HS-27A (cell line): Measurements from ENCODE around the gene PLAC8L1.

Experiments used
- DNase-seq: peaks from one replicate; pipeline ENCODE4 v3.0.0-alpha.2; 2012; ENCODE audit warnings: low read depth, missing footprints

Gene PLAC8L1

DNA sequence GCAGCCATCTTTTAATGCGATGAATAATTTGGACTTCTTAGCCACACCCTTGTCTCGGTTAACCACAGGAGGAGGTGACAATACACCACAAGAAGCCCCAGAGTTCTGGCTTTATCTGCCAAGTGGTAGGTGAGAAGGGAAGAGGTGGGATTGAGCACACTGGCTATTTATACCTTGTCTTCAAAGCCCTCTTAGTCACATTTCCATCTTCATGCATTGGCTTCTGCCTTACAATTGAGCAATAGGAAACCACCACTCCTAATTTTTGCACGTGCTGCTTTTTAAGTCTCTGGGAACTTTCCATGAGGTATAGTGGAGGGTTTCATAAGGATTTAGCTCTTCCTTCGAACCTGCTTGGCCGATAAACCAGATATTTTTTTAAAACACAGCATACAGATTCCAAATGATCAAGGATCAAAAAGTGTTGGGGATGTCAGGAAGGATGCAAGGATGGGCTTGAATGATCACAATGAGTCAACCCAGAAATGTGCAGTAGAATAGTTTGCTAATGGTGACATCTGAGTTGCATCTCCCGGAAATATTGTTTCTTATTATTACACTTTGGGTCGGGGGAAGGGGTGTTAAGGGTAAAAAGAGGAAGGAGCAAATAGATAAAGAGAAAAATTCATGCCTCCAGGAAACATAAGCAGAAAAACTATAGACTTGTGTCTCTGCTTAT is 25.5 kb downstream of the PLAC8L1 start:
- DNase-seq: no peak

DNA sequence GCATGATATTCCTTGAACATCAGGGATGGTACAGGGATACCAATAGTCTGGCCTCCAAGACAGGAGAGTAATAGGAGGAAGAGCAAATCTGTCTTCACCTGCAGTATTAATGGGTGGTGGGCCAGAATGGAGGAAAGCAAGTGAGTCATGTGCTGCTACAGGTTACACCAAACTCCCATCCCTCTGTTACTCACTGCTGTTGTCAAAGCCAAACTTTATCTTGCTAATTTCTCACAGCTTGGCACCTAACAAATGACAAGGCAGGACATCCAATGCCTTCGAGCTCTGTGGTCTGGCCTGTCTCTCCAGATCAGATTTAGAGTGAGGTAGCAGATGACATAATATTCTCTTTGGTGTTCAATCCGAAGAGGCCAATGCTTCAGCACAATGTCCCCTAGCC is 26.8 kb downstream of the PLAC8L1 start:
- DNase-seq: no peak

DNA sequence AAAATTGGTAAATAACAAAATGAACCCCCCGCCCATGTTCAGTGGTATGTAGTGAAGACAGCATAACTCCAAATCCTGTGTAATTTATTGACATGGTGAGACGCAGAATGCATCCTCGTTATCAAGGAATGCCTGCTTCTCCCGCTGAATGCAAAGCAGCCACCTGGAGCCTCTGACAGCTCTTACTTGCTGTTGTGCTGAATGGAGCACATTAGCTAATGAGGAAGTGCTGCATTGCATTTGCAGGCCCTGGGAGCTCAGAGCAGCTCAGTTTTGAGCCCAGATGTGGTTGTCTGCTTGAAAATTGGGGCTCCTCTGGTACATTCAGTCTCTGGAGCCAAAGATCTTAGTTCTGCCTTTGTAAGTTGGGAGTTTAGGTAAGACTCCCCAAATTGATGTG is 28.9 kb downstream of the PLAC8L1 start:
- no peak for DNase-seq

DNA sequence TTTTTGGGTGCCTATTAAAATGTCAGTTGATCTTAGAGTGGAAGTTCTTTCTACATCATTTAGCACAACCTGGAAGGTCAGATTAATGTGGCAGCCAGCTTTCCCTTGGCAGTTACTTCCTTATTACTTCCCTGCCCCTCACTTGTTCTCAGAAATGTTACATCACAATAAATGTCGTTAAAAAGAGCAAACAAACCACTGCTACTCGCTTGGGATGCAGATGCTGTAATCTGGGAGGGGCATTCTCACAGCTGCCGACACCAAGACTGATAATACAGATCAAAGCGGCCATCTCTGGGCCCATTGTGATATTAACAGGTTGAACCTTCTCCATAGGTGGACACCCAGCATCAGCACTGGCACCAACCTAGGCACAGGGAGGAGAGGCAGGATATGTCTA is 29.3 kb downstream of the PLAC8L1 start:
- no peak for DNase-seq

DNA sequence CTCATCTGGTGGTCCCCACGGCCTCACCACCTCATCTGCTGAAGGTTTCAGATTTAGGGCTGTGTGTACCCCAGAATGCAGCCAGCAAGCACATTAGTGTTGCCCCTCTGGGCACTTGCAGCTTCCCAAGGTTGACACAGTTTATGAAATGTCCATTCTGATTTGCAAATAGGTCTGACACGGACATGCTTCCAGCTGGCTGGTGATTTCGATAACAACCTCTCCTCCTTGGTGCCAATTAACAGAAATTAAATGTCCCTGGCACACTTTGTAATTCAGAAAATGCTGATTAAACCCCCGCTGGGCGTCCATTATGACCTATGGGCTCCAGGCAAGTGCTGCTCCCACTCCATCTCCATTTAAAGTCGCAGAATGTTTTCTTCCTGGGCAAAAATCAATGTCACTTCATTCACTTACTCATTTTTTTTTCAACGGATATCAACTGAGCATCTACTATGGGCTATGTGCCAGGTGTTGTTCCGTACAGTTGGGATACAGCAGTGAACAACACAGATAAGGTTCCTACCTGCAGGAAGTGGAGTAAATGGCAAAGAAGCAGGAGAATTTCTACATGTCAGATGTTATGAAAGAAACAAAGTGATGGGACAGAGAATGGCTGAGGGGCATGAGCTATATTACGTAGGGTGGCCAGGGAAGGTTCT is 32.0 kb downstream of the PLAC8L1 start:
- no peak for DNase-seq

DNA sequence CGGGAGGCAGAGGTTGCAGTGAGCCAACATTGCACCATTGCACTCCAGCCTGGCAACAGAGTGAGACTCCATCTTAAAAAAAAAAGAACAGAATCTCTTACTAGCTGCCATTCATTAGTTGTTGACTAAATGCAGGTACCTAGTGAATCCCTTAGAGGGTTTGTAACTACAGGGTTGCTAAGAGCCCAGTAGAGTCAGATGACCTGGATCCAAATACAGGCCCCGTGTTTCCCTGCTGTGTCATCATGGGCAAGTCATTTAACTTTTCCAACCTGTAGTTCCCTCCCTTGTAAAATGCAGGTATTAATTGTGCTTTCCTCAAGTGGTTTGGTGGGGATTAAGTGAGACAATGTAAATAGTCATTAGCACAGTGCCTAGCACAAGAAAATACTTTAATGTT is 32.8 kb downstream of the PLAC8L1 start:
- no peak for DNase-seq

DNA sequence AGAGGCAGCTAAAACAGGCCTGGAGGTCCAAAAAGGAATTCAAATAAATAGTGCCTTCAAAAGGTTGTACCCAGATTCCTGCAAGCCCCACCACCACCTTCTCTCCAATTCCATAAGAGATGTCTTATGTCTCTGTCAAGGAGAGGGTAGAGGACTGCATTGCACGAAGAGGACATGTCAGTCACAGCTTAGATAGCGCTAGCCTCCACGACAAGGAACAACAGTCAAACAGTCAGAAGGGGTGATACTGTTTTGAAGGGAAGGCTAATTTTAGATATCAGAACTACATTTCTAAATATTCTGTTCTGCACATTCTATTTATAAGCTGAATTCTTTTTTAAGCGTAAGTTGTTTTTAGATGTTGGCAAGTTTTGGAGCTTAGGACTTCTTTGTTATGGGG is 34.2 kb downstream of the PLAC8L1 start:
- DNase-seq: no peak

DNA sequence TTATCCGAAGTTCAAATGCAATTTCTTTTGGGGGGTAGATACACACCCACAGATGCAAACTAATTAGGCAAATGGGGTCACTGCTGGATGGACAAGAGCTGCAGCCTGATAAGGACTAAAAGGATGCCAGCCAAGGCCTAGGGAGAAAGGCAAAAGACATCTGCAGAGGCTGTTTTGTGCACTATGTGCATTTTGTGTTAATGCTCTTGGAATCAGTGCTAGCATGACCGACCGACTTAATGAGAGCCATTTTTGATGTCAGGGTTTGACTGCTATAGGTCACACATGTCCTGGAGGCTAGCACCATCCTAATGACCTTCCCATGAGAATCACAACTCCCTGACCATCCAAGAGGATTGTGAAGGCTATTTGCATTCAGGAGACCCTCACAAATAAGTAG is 34.6 kb downstream of the PLAC8L1 start:
- DNase-seq: no peak

DNA sequence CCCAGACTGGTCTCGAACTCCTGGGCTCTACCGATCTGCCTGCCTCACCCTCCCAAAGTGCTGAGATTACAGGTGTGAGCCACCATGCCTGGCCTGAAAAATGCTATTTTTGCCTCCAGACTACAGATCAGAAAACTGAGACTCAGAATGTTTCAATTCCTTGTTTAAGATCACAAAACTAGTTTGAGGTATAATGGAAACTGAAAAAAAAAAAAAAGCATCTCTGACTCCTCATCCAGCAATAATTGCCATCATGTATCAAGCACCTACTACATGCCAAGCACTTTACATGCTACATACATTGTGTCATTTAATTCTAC is 35.6 kb downstream of the PLAC8L1 start:
- DNase-seq: no peak

DNA sequence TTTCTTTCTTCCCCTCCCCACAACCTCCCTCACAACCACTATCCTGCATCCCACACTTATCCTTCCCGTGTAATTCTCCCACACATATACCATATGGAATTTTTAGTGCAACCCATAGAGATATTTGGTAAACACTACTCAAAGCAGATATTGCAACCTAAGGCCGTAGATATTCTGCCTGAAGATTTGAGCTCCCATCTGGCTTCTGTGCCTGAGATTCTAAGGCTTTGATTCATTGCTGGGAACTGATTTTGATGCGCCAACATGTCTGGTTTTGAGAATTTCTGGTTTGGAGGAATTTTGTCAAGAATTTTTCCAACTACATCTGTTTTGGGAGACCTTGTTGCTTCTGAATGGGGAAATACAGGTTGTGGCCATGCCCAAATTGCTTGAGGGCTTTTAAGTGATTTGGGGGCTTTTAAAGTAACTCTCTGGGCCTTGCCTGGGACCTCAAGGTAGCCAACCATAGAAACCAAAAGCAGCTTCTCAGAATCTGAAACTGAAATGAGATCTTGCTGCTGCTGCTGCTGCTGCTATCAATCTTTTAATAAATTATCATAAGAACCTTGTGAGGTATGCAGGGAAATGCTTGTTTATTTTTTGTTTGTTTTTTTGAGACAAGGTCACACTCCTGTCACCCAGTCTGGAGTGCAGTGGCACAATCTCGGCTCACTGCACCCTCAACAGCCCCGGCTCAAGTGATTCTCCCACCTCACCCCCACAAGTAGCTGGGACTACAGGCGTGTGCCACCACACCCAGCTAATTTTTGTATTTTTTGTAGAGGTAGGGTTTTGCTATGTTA is 36.2 kb downstream of the PLAC8L1 start:
- no peak for DNase-seq

DNA sequence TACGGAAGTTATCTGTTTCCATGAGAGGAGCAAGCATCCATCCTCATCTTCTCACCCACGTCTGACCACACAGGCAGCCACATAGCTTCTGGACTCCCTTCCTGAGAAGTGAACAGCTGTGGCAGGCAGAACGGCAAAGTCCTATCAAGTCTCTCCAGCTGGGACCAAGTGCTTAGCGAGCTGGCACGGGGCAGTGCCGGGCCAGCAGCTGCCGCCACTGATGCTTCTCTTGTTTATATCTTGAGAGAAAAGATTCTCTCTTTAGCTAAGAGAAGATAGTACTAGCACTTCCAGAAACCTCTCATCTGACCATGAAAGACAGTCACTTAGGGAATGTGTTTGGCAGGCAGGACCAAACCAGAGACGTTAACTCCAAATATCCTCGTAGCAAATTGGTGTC is 37.2 kb downstream of the PLAC8L1 start:
- no peak for DNase-seq

DNA sequence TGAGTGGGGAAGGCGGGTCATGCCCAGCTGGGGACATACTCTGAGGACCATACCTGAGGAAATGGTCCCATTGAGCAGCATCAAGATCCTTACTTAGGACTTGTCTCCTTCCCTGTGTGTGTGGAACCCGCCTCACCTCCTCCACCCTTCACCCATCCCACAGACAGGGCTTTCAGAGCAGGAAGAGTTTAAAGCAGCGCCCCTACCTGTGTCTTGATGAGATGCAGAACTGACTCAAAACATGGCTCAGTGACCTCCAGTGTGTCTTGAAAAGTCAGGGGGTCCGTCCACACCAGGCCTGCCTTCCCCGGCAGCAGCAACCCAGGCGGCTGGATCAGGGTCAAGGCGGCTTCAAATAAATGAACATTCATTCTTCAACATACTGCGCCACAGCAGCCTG is 38.4 kb downstream of the PLAC8L1 start:
- no peak for DNase-seq

DNA sequence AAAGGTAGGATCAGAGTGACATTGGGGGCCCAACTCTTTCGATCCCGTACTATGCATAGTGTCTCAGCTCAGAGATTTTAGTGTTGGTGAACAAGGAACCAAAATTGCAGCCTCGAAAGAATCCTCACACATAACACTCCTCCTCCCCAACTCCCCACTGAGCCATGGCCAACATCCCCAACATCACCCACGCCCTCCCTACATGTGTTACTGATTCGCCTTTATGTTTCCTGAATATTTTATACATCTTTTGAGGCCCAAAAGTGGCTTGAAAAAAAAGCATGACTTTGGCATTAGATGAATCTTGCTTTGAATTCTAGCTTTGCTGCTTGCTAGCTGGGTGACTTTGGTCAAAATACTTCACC is 45.2 kb downstream of the PLAC8L1 start:
- no peak for DNase-seq

DNA sequence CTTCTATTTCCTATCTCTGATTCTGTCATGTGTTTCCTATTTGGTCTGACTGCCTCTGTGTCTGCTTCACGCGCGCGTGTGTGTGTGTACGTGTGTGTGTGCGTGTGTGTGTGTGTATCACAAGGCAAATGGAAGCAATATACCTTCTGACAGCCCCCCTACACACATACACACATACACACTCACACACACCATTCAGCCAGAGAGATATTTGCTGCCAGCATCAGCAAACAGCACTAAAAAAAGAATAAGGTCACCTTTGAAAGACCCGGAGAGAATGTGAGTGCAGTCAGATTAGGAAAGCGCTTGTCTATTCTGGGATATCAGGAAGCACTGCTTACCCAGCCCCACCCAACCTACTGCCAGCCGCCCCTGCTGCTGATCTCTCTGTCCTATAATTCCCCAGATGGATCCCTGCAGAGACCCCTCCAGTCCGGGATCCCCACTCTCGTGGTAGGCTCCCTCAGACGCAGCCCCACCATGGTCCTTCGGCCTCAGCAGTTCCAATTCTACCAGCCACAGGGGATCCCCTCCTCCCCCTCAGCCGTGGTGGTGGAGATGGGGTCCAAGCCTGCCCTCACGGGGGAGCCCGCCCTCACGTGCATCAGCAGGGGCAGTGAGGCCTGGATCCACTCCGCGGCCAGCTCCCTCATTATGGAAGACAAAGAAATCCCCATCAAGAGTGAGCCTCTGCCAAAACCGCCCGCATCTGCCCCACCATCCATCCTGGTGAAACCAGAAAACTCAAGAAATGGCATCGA is 45.7 kb downstream of the PLAC8L1 start:
- no peak for DNase-seq

DNA sequence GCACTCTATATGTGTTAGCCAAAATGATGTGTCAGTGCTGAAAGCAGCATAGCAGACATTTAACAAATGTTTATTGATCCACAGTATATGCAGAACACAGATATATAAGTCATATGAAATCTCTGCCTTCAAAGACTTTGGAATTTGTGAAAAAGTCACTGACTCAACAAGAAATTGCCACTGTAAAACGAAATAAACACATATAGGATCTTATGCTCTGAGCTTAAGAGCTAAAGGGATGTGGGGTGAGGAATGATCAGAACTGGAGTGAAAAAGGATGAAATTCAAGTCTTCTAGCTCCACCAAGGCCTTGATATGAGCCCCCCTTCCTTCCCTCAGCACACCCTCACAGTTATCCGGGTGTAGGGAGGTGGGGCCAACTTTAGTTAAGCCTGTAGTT is 49.9 kb downstream of the PLAC8L1 start:
- DNase-seq: no peak

DNA sequence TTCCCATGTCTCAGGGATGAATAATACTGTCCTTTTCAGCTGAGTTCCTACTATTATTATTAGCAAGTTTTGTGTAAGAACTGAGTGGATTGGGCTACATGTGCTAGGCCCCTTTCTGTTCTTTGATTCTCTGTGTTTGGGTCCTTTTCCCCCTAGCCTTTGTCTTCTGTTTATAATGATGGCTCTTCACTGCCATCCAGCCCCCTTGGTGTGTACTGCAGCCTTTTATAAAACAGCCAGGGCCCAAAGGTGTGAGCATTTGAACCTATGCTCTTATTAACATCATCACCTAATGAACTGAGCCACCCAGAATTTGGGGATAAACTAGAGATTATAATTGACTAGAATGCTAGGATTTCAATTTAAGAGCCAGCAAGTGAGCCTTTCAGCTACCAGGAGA is 52.6 kb downstream of the PLAC8L1 start:
- DNase-seq: no peak

DNA sequence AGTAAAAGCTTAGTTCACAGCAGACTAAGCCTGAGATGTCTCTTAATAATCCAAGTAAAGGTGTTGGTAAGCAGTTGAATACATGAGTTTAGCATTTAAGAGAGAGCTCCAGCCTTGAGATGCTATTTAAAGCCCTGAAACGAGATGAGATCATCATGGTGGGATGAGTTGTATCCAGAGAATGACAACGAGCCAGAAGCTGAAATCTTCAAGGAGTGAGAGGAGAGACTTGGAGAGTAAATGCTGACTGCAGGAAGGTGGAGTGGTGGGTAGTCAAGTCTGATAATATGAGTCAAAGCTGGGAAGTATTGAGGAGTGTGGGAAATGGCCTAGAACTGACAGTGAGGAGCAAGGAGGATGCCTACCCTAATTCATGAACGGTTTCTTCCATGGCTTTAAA is 53.7 kb downstream of the PLAC8L1 start:
- DNase-seq: no peak

DNA sequence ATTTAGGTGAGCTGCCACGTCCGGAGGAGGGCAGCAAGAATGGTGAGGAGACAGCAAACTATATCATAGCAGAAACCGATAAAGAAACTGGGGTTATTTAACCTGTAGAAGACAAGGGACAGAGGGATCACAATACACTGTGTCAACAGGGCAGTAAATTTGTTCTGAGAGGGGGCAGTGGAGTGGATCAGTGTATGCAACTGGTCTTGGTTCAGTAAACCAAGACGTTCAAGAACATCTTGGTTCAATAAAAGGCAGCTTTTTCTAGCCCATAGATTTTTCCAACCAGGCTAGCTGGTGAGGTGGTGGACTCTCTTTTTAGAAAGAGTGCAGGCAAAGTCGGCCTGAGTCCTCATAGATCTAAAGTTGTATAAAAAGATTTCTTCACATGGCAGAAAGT is 55.3 kb downstream of the PLAC8L1 start:
- DNase-seq: no peak

DNA sequence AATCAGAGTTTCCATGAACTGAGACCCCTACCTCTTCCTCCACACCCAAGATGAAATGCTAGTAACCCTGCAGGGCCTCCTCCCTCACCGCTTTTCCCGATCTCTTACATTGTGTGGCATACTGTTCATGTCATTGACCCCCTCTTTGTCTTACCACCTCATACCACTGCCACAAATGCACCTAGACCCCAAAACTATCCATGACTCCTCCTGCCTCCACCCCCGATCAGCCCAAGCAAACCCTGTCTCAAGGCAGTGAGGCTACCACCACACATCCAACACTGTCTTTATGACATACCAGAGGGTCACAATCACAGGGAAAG is 55.7 kb downstream of the PLAC8L1 start:
- DNase-seq: no peak

DNA sequence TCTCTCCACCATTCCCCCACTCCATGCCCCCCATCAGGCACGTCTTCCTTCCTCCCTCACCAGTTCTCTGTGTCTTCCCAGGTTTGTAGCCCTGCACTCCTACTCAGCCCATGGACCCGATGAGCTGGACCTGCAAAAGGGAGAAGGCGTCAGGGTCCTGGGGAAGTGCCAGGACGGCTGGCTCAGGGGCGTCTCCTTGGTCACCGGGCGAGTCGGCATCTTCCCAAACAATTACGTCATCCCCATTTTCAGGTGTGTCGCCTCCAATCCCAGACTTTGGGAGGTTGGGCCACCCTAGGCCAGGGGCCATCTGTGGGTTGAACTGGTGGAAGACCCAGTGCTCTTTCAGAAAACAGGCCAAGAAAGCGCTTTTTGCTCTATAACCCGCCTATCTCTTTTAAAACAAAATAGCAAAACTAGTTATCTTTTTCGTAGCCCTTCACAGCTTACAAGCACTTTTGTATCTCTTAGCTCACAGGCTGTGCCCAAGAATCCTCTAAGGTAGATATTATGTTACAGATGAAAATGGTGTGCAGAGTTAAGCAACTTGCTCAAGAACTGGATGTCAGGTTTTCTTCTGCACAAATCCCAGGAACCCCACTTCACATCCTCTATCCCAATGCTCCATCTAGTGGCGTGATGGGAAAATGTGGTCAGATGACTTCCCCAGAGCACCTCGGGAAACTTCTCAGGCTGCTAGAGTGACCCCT is 56.2 kb downstream of the PLAC8L1 start:
- peak; percentile 29 for DNase-seq

DNA sequence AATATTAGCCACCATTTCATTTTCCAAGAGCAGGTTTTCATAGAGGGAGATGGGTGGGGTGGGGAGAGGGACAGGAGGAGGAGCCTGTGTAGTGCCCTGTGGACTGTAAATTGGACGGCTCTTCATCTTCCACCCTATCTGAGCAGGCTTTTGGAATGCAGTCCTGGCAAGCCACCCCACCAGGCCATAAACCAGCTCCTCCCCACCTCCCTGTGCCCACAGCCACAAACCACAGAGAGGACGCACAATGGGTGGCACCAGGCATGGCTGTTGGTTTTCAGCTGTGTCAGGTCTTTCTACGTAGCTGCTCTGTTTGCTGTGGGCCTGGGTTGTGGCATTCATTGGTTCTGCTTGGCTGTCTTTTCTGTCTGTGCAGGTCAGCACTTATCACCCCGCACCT is 58.0 kb downstream of the PLAC8L1 start:
- DNase-seq: no peak

DNA sequence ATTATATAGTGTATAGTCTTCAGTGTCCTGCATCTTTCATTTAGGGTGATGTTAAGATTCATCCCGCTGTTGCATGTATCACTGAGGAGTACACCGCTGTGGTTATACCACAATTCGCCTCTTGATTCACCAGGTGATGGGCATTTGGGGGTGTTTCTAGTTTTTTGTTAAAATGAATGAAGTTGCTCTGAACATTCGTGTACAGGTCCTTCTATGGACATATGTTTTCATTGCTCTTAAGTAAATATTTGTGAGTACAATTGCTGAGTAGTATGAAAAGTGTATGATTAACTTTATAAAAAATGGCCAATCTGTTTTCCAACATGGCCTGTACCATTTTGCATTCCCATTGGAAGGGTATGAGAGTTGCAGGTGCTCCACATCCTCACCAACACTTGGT is 61.7 kb downstream of the PLAC8L1 start:
- DNase-seq: no peak
